ENCODE measurements around the gene RAB6B.

- TF ChIP-seq NFE2L2 (IDR thresholded peaks at IDR 0.05; ENCODE audit: low read depth, low read length) (no peak), RFX5 (IDR thresholded peaks at IDR 0.05; ENCODE audit: low read depth, low read length) (no peak), SMC3 (IDR thresholded peaks at IDR 0.05; ENCODE audit: low read depth, low read length) (no peak), FOS (IDR thresholded peaks at IDR 0.05; ENCODE audit: low read depth, low read length) (no peak), POLR2A (IDR thresholded peaks at IDR 0.05; ENCODE audit: low read depth, low read length) (no peak), BHLHE40 (IDR thresholded peaks at IDR 0.05; ENCODE audit: low read depth, low read length) (no peak)
- TF ChIP-seq, protein P1, sequence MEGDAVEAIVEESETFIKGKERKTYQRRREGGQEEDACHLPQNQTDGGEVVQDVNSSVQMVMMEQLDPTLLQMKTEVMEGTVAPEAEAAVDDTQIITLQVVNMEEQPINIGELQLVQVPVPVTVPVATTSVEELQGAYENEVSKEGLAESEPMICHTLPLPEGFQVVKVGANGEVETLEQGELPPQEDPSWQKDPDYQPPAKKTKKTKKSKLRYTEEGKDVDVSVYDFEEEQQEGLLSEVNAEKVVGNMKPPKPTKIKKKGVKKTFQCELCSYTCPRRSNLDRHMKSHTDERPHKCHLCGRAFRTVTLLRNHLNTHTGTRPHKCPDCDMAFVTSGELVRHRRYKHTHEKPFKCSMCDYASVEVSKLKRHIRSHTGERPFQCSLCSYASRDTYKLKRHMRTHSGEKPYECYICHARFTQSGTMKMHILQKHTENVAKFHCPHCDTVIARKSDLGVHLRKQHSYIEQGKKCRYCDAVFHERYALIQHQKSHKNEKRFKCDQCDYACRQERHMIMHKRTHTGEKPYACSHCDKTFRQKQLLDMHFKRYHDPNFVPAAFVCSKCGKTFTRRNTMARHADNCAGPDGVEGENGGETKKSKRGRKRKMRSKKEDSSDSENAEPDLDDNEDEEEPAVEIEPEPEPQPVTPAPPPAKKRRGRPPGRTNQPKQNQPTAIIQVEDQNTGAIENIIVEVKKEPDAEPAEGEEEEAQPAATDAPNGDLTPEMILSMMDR (conservative IDR thresholded peaks at IDR 0.05; ENCODE audit: low read depth, low read length) = no peak
Observed at GRCh38 chr3:133831966-133832801, 63.5 kb downstream of the RAB6B start.
